ENCODE data around the gene GGNBP2. TPM values are rescaled to one million over a fixed set of nuclear protein-coding genes. Genes with fewer than 3 reads are reported as not detected.

The GGNBP2 gene
- total and polyA plus RNA-seq, 2 donors from 2014 or later, result 43.0 to 86.8 TPM

- Histone ChIP-seq H3K9ac (ENCODE audit: low read length in 3 of 3) (no peak overlapping the region), H3K4me1 (ENCODE audit: control insufficient read depth in 2 of 3, insufficient read depth in 2 of 3, low read depth in 1 of 3, low read length in 3 of 3) (no peaks in the 10 kb centered on the region), H3K36me3 (ENCODE audit: control insufficient read depth in 2 of 3, insufficient read depth in 3 of 3, low read length in 3 of 3) (no peaks in the 10 kb centered on the region), H3K27ac (ENCODE audit: low read depth in 2 of 2, low read length in 2 of 2) (no peak overlapping the region), H3K9me3 (ENCODE audit: control insufficient read depth in 2 of 3, insufficient read depth in 1 of 3, low read length in 3 of 3) (no peaks in the 10 kb centered on the region), H3K4me3 (ENCODE audit: low read length in 3 of 3) (no peak overlapping the region), H3K27me3 (ENCODE audit: control insufficient read depth, insufficient read depth, low read length) (peaks cover 2% of the 10 kb centered on the region)
- FAIRE-seq (no peak), DNase-seq (peak in 1 of 5 donors; percentile 12)
- intact Hi-C loops (cut with DNase I), result no loop called here
- TF ChIP-seq CTCF (IDR thresholded peaks at IDR 0.05; ENCODE audit: borderline replicate concordance, extremely low read depth, insufficient read depth), result no peak
Observed at GRCh38 chr17:36632916-36633771, 88.4 kb downstream of the GGNBP2 start.

Other genes starting within 250 kb of the GGNBP2 start
- gene TBC1D3G, start 221.0 kb upstream of the GGNBP2 start, total RNA-seq, result not detected
- not detected for gene TBC1D3G, start 221.0 kb upstream of the GGNBP2 start, polyA plus RNA-seq (ENCODE audit: insufficient read depth, low read depth, low replicate concordance)
- gene TBC1D3H, start 156.5 kb upstream of the GGNBP2 start, total RNA-seq, result not detected
- gene TBC1D3H, start 156.5 kb upstream of the GGNBP2 start, polyA plus RNA-seq (ENCODE audit: insufficient read depth, low read depth, low replicate concordance), result not detected
- 25.4 TPM for gene ZNHIT3, start 58.2 kb upstream of the GGNBP2 start, total RNA-seq
- gene ZNHIT3, start 58.2 kb upstream of the GGNBP2 start, polyA plus RNA-seq (ENCODE audit: insufficient read depth, low read depth, low replicate concordance), result 60.9 TPM
- gene MYO19, start 10.1 kb upstream of the GGNBP2 start, total RNA-seq, result 74.7 TPM
- 28.9 TPM for gene MYO19, start 10.1 kb upstream of the GGNBP2 start, polyA plus RNA-seq (ENCODE audit: insufficient read depth, low read depth, low replicate concordance)
- 11.1 TPM for gene PIGW, start 9.9 kb upstream of the GGNBP2 start, total RNA-seq
- 4.7 TPM for gene PIGW, start 9.9 kb upstream of the GGNBP2 start, polyA plus RNA-seq (ENCODE audit: insufficient read depth, low read depth, low replicate concordance)
- 11.8 TPM for gene DHRS11, start 47.0 kb downstream of the GGNBP2 start, total RNA-seq
- 40.7 TPM for gene DHRS11, start 47.0 kb downstream of the GGNBP2 start, polyA plus RNA-seq (ENCODE audit: insufficient read depth, low read depth, low replicate concordance)
- gene MRM1, start 56.7 kb downstream of the GGNBP2 start, total RNA-seq, result 8.3 TPM
- gene MRM1, start 56.7 kb downstream of the GGNBP2 start, polyA plus RNA-seq (ENCODE audit: insufficient read depth, low read depth, low replicate concordance), result 12.4 TPM